Measurements from ENCODE around the gene POLN.

The POLN gene

DNA sequence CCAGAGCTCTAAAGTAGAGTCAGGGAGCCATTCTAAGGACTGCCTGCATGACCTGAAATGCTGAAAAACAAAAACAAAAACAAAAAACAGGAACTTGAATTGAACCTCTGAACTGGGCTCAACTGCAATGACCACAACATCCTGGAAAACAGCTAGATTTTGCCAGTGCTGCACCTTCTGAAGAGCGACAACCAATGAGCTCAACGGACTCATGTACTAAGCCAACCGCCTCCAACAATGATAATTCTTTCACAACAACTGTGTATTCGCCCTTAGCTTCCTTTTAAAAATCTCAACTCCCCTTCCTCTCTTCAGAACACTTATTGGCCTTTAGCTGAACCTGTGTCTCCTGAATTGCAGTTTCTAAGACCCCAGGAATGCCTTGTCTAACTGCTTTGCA lies 69.8 kb downstream of the POLN start:
- TF ChIP-seq POLR2AphosphoS5 (IDR thresholded peaks at IDR 0.05; ENCODE audit: low read depth, low read length) (no peak), FOXP2 (optimal IDR thresholded peaks at IDR 0.05; ENCODE audit: borderline replicate concordance, extremely low read depth, extremely low read length, insufficient read depth) (no peak), TAF1 (IDR thresholded peaks at IDR 0.05; ENCODE audit: borderline replicate concordance, insufficient read depth, low read length) (no peak), SIN3A (IDR thresholded peaks at IDR 0.05; ENCODE audit: borderline replicate concordance, insufficient read depth, low read length) (no peak)
- TF ChIP-seq, protein P1, sequence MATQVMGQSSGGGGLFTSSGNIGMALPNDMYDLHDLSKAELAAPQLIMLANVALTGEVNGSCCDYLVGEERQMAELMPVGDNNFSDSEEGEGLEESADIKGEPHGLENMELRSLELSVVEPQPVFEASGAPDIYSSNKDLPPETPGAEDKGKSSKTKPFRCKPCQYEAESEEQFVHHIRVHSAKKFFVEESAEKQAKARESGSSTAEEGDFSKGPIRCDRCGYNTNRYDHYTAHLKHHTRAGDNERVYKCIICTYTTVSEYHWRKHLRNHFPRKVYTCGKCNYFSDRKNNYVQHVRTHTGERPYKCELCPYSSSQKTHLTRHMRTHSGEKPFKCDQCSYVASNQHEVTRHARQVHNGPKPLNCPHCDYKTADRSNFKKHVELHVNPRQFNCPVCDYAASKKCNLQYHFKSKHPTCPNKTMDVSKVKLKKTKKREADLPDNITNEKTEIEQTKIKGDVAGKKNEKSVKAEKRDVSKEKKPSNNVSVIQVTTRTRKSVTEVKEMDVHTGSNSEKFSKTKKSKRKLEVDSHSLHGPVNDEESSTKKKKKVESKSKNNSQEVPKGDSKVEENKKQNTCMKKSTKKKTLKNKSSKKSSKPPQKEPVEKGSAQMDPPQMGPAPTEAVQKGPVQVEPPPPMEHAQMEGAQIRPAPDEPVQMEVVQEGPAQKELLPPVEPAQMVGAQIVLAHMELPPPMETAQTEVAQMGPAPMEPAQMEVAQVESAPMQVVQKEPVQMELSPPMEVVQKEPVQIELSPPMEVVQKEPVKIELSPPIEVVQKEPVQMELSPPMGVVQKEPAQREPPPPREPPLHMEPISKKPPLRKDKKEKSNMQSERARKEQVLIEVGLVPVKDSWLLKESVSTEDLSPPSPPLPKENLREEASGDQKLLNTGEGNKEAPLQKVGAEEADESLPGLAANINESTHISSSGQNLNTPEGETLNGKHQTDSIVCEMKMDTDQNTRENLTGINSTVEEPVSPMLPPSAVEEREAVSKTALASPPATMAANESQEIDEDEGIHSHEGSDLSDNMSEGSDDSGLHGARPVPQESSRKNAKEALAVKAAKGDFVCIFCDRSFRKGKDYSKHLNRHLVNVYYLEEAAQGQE (IDR thresholded peaks at IDR 0.05; ENCODE audit: insufficient read depth in 1 of 2, low read depth in 2 of 2, low read length in 2 of 2) = no peak

DNA sequence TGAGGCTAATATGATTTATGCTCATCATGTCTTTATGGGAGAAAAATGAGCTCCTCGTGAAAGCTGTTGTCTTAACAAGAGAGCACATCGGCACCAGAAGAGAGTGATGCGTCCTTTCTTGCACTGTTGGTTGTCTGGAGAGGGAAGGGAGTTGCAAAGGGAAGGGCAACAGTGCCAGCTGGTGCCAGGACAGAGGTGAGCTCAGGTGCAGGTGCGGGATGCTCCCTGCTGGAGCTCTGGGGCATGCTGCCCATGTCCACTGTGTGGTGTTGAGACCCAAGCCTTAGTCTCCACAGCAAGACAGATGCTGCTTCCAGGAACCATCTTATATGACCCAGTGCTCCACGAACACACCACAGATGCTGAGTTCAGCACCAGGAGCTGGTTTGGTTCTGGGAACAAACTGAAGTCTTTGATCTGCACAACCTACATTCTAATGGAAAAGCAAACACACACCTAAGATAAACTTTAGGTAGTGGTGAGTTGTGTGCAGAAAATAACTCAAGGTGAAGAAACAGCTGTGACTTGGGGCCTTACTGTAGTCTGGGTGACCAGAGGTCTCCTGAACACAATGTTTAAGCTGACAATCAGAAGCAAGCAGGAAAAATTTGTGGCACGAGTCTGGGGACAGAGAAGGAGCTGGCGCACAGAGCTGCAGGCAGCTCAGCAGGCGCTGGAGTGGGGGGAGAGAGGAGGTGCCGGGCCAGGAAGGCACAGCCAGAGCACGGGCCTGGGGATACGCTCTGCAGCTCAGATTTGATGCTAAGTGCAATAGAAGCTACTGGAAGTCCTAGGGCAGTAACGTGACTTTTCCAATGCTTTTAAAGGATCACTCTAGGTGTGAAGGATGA lies 73.2 kb downstream of the POLN start:
- TF ChIP-seq SIN3A (IDR thresholded peaks at IDR 0.05; ENCODE audit: borderline replicate concordance, insufficient read depth, low read length) (no peak), POLR2AphosphoS5 (IDR thresholded peaks at IDR 0.05; ENCODE audit: low read depth, low read length) (no peak), TAF1 (IDR thresholded peaks at IDR 0.05; ENCODE audit: borderline replicate concordance, insufficient read depth, low read length) (no peak), FOXP2 (optimal IDR thresholded peaks at IDR 0.05; ENCODE audit: borderline replicate concordance, extremely low read depth, extremely low read length, insufficient read depth) (no peak)
- TF ChIP-seq, protein P1 (IDR thresholded peaks at IDR 0.05; ENCODE audit: insufficient read depth in 1 of 2, low read depth in 2 of 2, low read length in 2 of 2) = no peak

DNA sequence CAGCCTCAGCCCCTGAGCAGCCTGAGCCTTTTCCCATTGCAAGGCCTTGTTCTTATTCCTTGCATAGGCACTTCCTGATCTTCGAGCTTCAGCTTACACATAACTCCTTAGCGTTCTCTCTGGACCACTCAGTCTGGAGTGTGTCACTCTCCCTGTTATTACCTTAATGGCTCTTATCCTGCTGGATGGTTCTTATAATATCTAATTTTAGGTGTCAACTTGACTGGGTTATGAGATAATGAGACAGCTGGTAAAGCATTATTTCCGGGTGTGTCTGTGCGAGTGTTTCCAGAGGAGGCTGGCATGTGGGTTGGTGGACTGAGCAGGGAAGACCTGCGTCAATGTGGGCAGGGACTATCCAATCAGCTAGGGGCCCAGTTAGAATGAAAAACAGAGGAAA lies 75.7 kb downstream of the POLN start:
- TF ChIP-seq FOXP2 (optimal IDR thresholded peaks at IDR 0.05; ENCODE audit: borderline replicate concordance, extremely low read depth, extremely low read length, insufficient read depth) (no peak), POLR2AphosphoS5 (IDR thresholded peaks at IDR 0.05; ENCODE audit: low read depth, low read length) (no peak), SIN3A (IDR thresholded peaks at IDR 0.05; ENCODE audit: borderline replicate concordance, insufficient read depth, low read length) (no peak), TAF1 (IDR thresholded peaks at IDR 0.05; ENCODE audit: borderline replicate concordance, insufficient read depth, low read length) (no peak)
- TF ChIP-seq, protein P1 (IDR thresholded peaks at IDR 0.05; ENCODE audit: insufficient read depth in 1 of 2, low read depth in 2 of 2, low read length in 2 of 2) = no peak

DNA sequence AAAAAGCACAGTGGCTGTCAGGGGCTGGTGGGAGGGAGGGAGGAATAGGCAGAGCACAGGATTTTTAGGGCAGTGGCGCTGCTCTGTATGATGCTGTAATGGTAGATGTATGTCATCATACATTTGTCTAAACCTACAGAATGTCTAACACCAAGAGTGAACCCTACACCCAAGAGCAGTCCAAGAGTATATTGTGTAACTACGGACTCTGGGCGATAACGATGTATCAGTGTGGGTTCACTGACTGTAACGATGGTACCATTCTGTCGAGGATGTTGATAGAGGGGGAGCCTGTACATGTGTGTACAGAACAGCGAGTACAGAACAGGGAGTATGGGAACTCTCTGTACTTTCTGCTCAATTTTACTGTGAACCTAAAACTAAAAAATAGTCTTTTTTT lies 76.5 kb downstream of the POLN start:
- TF ChIP-seq POLR2AphosphoS5 (IDR thresholded peaks at IDR 0.05; ENCODE audit: low read depth, low read length) (no peak), SIN3A (IDR thresholded peaks at IDR 0.05; ENCODE audit: borderline replicate concordance, insufficient read depth, low read length) (no peak), TAF1 (IDR thresholded peaks at IDR 0.05; ENCODE audit: borderline replicate concordance, insufficient read depth, low read length) (no peak), FOXP2 (optimal IDR thresholded peaks at IDR 0.05; ENCODE audit: borderline replicate concordance, extremely low read depth, extremely low read length, insufficient read depth) (no peak)
- TF ChIP-seq, protein P1 (IDR thresholded peaks at IDR 0.05; ENCODE audit: insufficient read depth in 1 of 2, low read depth in 2 of 2, low read length in 2 of 2) = no peak
